PC-3 (cell line): ENCODE measurements around the gene MOGAT3.

Source experiments
- EZH2 ChIP-seq: fragments of 300-600 bp; sonication (generic); IDR thresholded peaks from one replicate; pipeline ENCODE4 v1.6.1; 2017; ENCODE audit warnings: antibody characterized with exemption, mild to moderate bottlenecking, low read length; ENCODE audit not compliant: unreplicated experiment
- EZH2phosphoT487 ChIP-seq: fragments of 300-600 bp; sonication (generic); IDR thresholded peaks from 2 replicates; pipeline ENCODE4 v1.6.1; 2018; ENCODE audit warnings: mild to moderate bottlenecking, antibody characterized with exemption, low read length, borderline replicate concordance
- TF ChIP-seq, protein P1 (sequence below): fragments of 300-600 bp; sonication (generic); conservative IDR thresholded peaks from 2 replicates; pipeline ENCODE4 v1.5.1; 2017; ENCODE audit warnings: antibody characterized with exemption, low read depth, mild to moderate bottlenecking, low read length

DNA sequence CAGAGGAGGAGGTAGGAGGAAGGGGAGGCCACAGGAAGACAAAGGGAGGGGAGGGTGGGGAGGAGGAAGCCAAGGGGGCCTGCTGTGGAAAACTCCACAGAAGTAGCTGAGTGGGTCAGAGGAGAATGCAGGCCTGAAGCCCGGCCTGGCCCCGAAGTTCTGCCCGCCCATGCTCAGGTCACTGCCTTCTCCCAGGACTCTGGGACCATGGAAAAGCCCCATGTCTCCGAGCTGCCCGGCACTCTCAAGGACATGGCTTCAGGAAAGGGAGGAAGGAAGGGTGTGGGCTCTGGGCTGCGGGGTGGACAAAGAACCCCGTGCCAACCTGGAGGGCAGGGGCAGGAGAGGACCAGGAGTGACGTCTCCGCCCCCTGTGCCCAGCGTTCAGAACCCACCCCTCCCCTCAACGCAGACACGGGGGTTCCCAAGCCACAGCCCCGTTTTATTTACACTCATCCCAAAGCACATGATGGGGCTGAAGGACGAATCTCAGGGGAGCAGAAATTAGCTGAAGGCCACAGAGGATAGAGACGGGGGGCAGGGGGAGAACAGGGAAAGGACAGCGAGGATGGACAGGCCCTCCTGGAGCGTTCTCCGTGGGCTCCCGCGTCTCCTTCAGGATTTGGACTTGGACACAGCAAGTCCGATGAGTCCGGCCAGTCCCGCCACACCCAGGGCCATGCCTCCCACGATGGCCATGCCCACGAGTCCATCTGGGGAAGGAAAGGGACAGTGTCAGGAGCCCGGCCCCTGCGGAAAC lies 38.5 kb upstream of the MOGAT3 start:
- no peak for TF ChIP-seq EZH2phosphoT487
- TF ChIP-seq, protein P1, sequence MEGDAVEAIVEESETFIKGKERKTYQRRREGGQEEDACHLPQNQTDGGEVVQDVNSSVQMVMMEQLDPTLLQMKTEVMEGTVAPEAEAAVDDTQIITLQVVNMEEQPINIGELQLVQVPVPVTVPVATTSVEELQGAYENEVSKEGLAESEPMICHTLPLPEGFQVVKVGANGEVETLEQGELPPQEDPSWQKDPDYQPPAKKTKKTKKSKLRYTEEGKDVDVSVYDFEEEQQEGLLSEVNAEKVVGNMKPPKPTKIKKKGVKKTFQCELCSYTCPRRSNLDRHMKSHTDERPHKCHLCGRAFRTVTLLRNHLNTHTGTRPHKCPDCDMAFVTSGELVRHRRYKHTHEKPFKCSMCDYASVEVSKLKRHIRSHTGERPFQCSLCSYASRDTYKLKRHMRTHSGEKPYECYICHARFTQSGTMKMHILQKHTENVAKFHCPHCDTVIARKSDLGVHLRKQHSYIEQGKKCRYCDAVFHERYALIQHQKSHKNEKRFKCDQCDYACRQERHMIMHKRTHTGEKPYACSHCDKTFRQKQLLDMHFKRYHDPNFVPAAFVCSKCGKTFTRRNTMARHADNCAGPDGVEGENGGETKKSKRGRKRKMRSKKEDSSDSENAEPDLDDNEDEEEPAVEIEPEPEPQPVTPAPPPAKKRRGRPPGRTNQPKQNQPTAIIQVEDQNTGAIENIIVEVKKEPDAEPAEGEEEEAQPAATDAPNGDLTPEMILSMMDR, result no peak
- TF ChIP-seq EZH2, result no peak
